Astrocyte (in vitro differentiated cells and primary cell): ENCODE results near the gene IGFBP7.

Experiments used
- EZH2 ChIP-seq: IDR thresholded peaks from 2 replicates; pipeline ENCODE4 v1.6.1; 2012; ENCODE audit warnings: mild to moderate bottlenecking, low read length, inconsistent platforms; ENCODE audit not compliant: insufficient read depth
- TF ChIP-seq, protein P1 (sequence below): IDR thresholded peaks from 2 replicates; pipeline ENCODE4 v1.5.1; 2011; ENCODE audit warnings: low read depth, mild to moderate bottlenecking, inconsistent platforms, low read length, moderate library complexity; ENCODE audit not compliant: insufficient read depth

DNA sequence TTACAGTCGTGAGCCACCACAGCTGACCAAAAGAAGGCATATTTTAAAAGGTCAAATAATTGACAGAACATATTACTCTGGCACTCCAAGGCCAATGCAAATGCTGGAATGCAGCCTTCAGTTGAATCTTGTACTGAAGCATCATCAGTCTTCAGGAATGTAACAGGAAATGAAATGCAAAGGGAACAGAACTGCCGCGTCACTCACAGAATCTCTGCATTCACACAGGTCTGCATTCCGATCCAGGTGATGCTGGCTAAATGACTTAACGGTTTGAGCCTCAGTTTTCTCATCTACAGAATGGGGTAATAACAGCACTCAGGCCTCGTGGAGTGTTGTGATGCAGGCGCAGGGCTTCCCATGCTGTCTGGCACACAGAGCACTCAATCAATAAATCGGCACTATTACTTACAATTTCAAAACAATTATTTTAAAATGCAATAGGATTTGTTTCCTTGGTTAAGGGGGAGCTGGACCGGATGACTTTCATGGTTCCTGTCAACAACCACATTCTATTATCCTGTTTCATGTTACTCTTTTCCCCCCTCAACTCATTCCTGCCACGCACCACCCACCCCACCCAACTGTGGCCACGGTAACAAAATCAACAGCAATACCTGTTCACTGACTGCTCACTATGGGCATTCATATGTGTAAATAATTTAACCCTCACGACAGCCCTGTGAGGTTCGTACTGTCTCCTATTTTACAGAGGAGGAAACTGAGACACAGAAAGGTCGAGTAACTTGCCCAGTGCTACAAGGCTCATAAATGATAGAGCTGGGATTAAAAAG lies 32.4 kb downstream of the IGFBP7 start:
- no peak for TF ChIP-seq EZH2
- TF ChIP-seq, protein P1, sequence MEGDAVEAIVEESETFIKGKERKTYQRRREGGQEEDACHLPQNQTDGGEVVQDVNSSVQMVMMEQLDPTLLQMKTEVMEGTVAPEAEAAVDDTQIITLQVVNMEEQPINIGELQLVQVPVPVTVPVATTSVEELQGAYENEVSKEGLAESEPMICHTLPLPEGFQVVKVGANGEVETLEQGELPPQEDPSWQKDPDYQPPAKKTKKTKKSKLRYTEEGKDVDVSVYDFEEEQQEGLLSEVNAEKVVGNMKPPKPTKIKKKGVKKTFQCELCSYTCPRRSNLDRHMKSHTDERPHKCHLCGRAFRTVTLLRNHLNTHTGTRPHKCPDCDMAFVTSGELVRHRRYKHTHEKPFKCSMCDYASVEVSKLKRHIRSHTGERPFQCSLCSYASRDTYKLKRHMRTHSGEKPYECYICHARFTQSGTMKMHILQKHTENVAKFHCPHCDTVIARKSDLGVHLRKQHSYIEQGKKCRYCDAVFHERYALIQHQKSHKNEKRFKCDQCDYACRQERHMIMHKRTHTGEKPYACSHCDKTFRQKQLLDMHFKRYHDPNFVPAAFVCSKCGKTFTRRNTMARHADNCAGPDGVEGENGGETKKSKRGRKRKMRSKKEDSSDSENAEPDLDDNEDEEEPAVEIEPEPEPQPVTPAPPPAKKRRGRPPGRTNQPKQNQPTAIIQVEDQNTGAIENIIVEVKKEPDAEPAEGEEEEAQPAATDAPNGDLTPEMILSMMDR, result no peak
